Right lobe of liver (tissue), 6 donors: Measurements from ENCODE around the gene CD164L2. TPM values are rescaled to one million over a fixed set of nuclear protein-coding genes. Genes with fewer than 3 reads are reported as not detected.

Experiments used
- ATAC-seq, 4 donors: fragments of 200-7000 bp; cut with Tn5 transposase; one replicate each; pipeline ENCODE4 v1.9.1; 2020; ENCODE audit warnings: mild to moderate bottlenecking in 4 of 4, moderate library complexity in 4 of 4
- DNase-seq, 3 donors: peaks; one replicate each; pipeline ENCODE4 v3.0.0-alpha.2; 2020
- H3K27ac ChIP-seq, 3 donors: fragments of 200-600 bp; one replicate each; pipeline ENCODE4 v1.8.0; 2022
- H3K27me3 ChIP-seq, 2 donors: fragments of 200-600 bp; one replicate each; pipeline ENCODE4 v1.8.0; 2022
- H3K36me3 ChIP-seq, 4 donors: fragments of 200-600 bp; sonication (generic) in 1 of 4; one replicate each; pipeline versions ENCODE4 v1.5.1 to v1.8.0; 2017 to 2022; ENCODE audit warnings: control low read depth in 1 of 4
- H3K4me1 ChIP-seq, 4 donors: fragments of 200-600 bp; sonication (generic) in 1 of 4; one replicate each; pipeline versions ENCODE4 v1.5.1 to v1.8.0; 2017 to 2022; ENCODE audit warnings: control low read depth in 1 of 4
- H3K4me3 ChIP-seq, 3 donors: fragments of 200-600 bp; one replicate each; pipeline ENCODE4 v1.8.0; 2022
- H3K9me3 ChIP-seq, 4 donors: fragments of 200-600 bp; sonication (generic) in 1 of 4; one replicate each; pipeline versions ENCODE4 v1.5.1 to v1.8.0; 2017 to 2022; ENCODE audit warnings: control low read depth in 1 of 4
- POLR2A ChIP-seq: fragments of 450-650 bp; IDR thresholded peaks from one replicate; pipeline ENCODE4 v1.6.1; 2017; ENCODE audit warnings: antibody characterized with exemption, mild to moderate bottlenecking
- WGBS: methylation state at CpG from one replicate; pipeline ENCODE4 v1.1.6; 2018; ENCODE audit warnings: low coverage, low lambda C conversion rate; ENCODE audit not compliant: insufficient coverage; ENCODE audit errors: missing lambda C conversion rate; 5-methylcytosine and 5-hydroxymethylcytosine counted together
- intact Hi-C, 2 donors: fragments of 100-400 bp; cut with DNase I; formaldehyde crosslinking; loops; one replicate each; pipeline versions ENCODE4 v1.11.2 to v1.14.1; 2022
- total RNA-seq, 6 experiments: library from RNA; depleted of rRNA in 2 of 6; stranded (reverse); fragments of >200 nt in 2 of 6; fragmentation: NEBNext Ultra II Directional in 3 of 6; extraction: Animal tissue kit (Norgen Biotek cat#: 25700) in 3 of 6; gene quantifications; one replicate each; pipeline versions ENCODE4 v1.1.0 to v1.2.4, GENCODE V29; 2016 to 2023
- TF ChIP-seq, protein P1 (sequence below), 4 donors: fragments of 200-600 bp in 3 of 4; fragments of 450-650 bp in 1 of 4; IDR thresholded peaks; one replicate each; pipeline versions ENCODE4 v1.5.1 to v1.8.0; 2016 to 2022; ENCODE audit warnings: antibody characterized with exemption in 4 of 4, mild to moderate bottlenecking in 2 of 4
- donor health status: DM: no; HTN: yes; CAD: no.
- donor health status: DM: no; HTN: no; CAD: no.
- donor health status: DM: no; HTN: no; CAD: no.
- donor health status: DM: no; HTN: yes; CAD: no.
- donor health status: DM: no; HTN: yes; CAD: no.

CD164L2 gene
- total RNA-seq, 6 experiments from 2014 or later = 0.86 TPM; not detected in 5

- peaks cover 0 to 2% (median 0%) of the 10 kb centered on the region in 4 donors for H3K36me3 ChIP-seq
- TF ChIP-seq POLR2A = no peak
- TF ChIP-seq, protein P1, sequence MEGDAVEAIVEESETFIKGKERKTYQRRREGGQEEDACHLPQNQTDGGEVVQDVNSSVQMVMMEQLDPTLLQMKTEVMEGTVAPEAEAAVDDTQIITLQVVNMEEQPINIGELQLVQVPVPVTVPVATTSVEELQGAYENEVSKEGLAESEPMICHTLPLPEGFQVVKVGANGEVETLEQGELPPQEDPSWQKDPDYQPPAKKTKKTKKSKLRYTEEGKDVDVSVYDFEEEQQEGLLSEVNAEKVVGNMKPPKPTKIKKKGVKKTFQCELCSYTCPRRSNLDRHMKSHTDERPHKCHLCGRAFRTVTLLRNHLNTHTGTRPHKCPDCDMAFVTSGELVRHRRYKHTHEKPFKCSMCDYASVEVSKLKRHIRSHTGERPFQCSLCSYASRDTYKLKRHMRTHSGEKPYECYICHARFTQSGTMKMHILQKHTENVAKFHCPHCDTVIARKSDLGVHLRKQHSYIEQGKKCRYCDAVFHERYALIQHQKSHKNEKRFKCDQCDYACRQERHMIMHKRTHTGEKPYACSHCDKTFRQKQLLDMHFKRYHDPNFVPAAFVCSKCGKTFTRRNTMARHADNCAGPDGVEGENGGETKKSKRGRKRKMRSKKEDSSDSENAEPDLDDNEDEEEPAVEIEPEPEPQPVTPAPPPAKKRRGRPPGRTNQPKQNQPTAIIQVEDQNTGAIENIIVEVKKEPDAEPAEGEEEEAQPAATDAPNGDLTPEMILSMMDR (IDR thresholded peaks at IDR 0.05) = no peak
- H3K27me3 ChIP-seq = no peaks in the 10 kb centered on the region
- intact Hi-C loops = loop anchor here in 1 of 2 donors (5.0 kb wide), 1 partner anchor 33 kb away; the partner anchor contains the start of gene GPR3
- WGBS = 100% methylated on average over 1 of the region's 5 CpGs
- H3K4me1 ChIP-seq = peaks cover 0 to 8% (median 2%) of the 10 kb centered on the region in 4 donors
- no peak overlapping the region for H3K4me3 ChIP-seq
- DNase-seq (no peak), ATAC-seq (no peak)
- no peak overlapping the region for H3K27ac ChIP-seq
- no peaks in the 10 kb centered on the region for H3K9me3 ChIP-seq
Observed at GRCh38 chr1:27358928-27359313, 24.2 kb downstream of the CD164L2 start.

- Histone ChIP-seq H3K27ac (no peak overlapping the region), H3K4me1 (peaks cover 0 to 8% (median 2%) of the 10 kb centered on the region in 4 donors), H3K27me3 (no peaks in the 10 kb centered on the region), H3K9me3 (no peaks in the 10 kb centered on the region), H3K36me3 (peaks cover 0 to 2% (median 0%) of the 10 kb centered on the region in 4 donors), H3K4me3 (no peak overlapping the region)
- DNase-seq = no peak
- intact Hi-C loops = loop anchor here in 1 of 2 donors (5.0 kb wide), 1 partner anchor 34 kb away; the partner anchor contains the start of gene GPR3
- no peak for ATAC-seq
- no CpG with 5 or more reads among the region's 21 CpGs for WGBS
- TF ChIP-seq, protein P1 (IDR thresholded peaks at IDR 0.05) = no peak
- no peak for TF ChIP-seq POLR2A
Observed at GRCh38 chr1:27358038-27358927, 24.9 kb downstream of the CD164L2 start.

- intact Hi-C loops = loop anchor here in 1 of 2 donors (5.0 kb wide), 1 partner anchor 35 kb away; the partner anchor contains the start of gene GPR3
- DNase-seq (peak; percentile 81 to 86 (median 81)), ATAC-seq (peak; percentile 81 to 93 (median 89))
- WGBS = 8% methylated on average over 9 of the region's 40 CpGs
- Histone ChIP-seq H3K36me3 (peaks cover 0 to 2% (median 0%) of the 10 kb centered on the region in 4 donors), H3K27ac (no peak overlapping the region), H3K27me3 (no peaks in the 10 kb centered on the region), H3K4me3 (peak overlapping the region in 1 of 3 donors; percentile 12), H3K9me3 (no peaks in the 10 kb centered on the region), H3K4me1 (peaks cover 0 to 8% (median 2%) of the 10 kb centered on the region in 4 donors)
- TF ChIP-seq, protein P1 (IDR thresholded peaks at IDR 0.05) = peak; percentile 92 to 100 (median 98)
- TF ChIP-seq POLR2A = no peak
Observed at GRCh38 chr1:27357281-27358037, 25.7 kb downstream of the CD164L2 start.

DNA sequence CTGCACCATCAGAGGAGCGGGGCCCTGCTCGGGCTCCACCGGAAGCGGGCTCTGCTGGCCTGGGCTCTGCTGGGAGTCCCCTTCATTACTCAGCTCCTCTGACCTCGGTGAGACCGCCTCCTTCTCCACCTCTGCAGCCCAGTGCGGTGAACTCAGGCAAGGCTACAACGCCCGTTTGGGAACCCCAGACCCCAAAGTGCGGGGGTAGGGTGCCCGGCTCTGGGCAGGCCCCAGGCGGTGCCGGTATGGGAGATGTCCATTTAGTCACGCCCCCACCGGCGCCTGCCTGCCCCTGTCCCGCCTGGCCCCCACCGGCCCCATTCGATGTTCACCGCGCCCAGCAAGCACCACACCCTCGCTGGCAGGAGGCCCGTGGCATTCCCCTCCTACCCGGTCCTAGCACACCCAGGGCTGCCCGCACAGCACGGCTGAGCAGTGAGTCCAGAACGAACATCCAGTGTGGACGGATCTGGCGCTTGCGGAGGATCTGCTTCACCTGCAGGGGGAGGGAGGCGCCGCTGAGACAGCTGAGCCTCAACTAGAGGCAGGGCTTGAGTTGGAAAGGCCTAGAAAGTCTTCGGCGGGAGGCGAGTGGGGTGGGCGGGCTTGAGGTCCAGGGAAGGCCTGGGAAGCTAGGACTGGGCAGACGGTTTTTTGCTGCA is 26.4 kb downstream of the CD164L2 start:
- no peak for DNase-seq

More for the DNA sequence above, 26.4 kb downstream of the CD164L2 start:
- 57% methylated on average over 4 of the region's 37 CpGs for WGBS
- H3K36me3 ChIP-seq = peaks cover 0 to under 1% (median 0%) of the 10 kb centered on the region in 4 donors
- TF ChIP-seq, protein P1 (IDR thresholded peaks at IDR 0.05) = no peak
- no peak for TF ChIP-seq POLR2A
- peaks cover 0 to 8% (median 2%) of the 10 kb centered on the region in 4 donors for H3K4me1 ChIP-seq
- ATAC-seq = no peak
- no peak overlapping the region for H3K4me3 ChIP-seq
- no peaks in the 10 kb centered on the region for H3K9me3 ChIP-seq
- H3K27me3 ChIP-seq = no peaks in the 10 kb centered on the region
- H3K27ac ChIP-seq = no peak overlapping the region
- intact Hi-C loops = loop anchor here in 1 of 2 donors (5.0 kb wide), 1 partner anchor 36 kb away; the partner anchor contains the start of gene GPR3
